GM12878 (cell line): Measurements from ENCODE around the gene C21orf58. TPM values are rescaled to one million over a fixed set of nuclear protein-coding genes. Genes with fewer than 3 reads are reported as not detected.
A peak's percentile ranks its signal among the peaks of the same experiment; 100 is the strongest.

Experiments used
- ATAC-seq: fragments of 200-7000 bp; cut with Tn5 transposase; 3 replicates; pipeline ENCODE4 v1.9.1; 2020; ENCODE audit warnings: mild to moderate bottlenecking, moderate library complexity
- BruUV-seq: library from RNA; stranded (reverse); fragments of 400-500 nt; replicated peaks from 2 replicates; lab custom pipeline; 2021; lab: Mats Ljungman, UMichigan
- CTCF ChIA-PET: fragments of 300-600 bp; sonication (Branson Sonifier 250); formaldehyde crosslinking; extraction: SDS; loops from one replicate; lab custom pipeline; 2021; ENCODE audit warnings: inconsistent platforms; lab: Yijun Ruan, JAX
- POLR2A ChIA-PET: fragments of 350-600 bp; formaldehyde crosslinking; extraction: SDS; loops from one replicate; lab custom pipeline; 2021; ENCODE audit warnings: inconsistent platforms; lab: Charles Lee
- RAD21 ChIA-PET: fragments of 300-600 bp; sonication (Branson Sonifier 250); formaldehyde crosslinking; loops from one replicate; lab custom pipeline; 2023; ENCODE audit warnings: antibody characterized with exemption; ENCODE audit not compliant: unreplicated experiment; lab: Charles Lee
- SMC1A ChIA-PET: fragments of 300-600 bp; sonication (Branson Sonifier 250); formaldehyde crosslinking; loops from one replicate; lab custom pipeline; 2023; ENCODE audit not compliant: unreplicated experiment, uncharacterized antibody; lab: Charles Lee
- DNase-seq: peaks from one replicate; pipeline ENCODE4 v3.0.0-alpha.2; 2011; ENCODE audit warnings: low read depth, low spot score
- FAIRE-seq: peaks from 3 replicates; lab custom pipeline; 2011; peaks lifted over from hg19 to GRCh38; lab: Jason Lieb, UNC
- H2AFZ ChIP-seq: 2 replicates; pipeline ENCODE4 v1.6.0; 2011; ENCODE audit warnings: low read depth, low read length, control low read depth; ENCODE audit not compliant: control insufficient read depth
- H3K27ac ChIP-seq: 2 replicates; pipeline ENCODE4 v1.5.1; 2011; ENCODE audit warnings: control low read depth; ENCODE audit not compliant: control insufficient read depth, insufficient read depth
- H3K27me3 ChIP-seq, 2 experiments: replicated peaks in 1 of 2; 2 replicates each; pipeline versions ENCODE4 v1.6.0 to v1.6.1; 2011; ENCODE audit warnings: low read length in 1 of 2; ENCODE audit not compliant: control insufficient read depth in 2 of 2, insufficient read depth in 2 of 2
- H3K36me3 ChIP-seq, 2 experiments: 2 replicates each; pipeline ENCODE4 v1.5.1; 2011; ENCODE audit warnings: low read length in 1 of 2; ENCODE audit not compliant: control insufficient read depth in 2 of 2, insufficient read depth in 2 of 2
- H3K4me1 ChIP-seq: 2 replicates; pipeline ENCODE4 v1.6.1; 2011; ENCODE audit warnings: mild to moderate bottlenecking, low read length, moderate library complexity, mixed read lengths; ENCODE audit not compliant: control insufficient read depth, insufficient read depth
- H3K4me2 ChIP-seq: 2 replicates; pipeline ENCODE4 v1.6.0; 2011; ENCODE audit warnings: control low read depth; ENCODE audit not compliant: control insufficient read depth, insufficient read depth
- H3K4me3 ChIP-seq: fragments of 200-600 bp; sonication (generic); 2 replicates; pipeline ENCODE4 v1.5.1; 2016
- H3K79me2 ChIP-seq: 2 replicates; pipeline ENCODE4 v1.6.0; 2011; ENCODE audit warnings: low read length; ENCODE audit not compliant: control insufficient read depth, insufficient read depth
- H3K9ac ChIP-seq: 2 replicates; pipeline ENCODE4 v1.8.0; 2011; ENCODE audit warnings: low read length, control low read depth, mixed read lengths; ENCODE audit not compliant: control insufficient read depth, insufficient read depth
- H3K9me3 ChIP-seq: replicated peaks from 3 replicates; pipeline ENCODE4 v1.5.1; 2011; ENCODE audit warnings: mild to moderate bottlenecking, low read length; ENCODE audit not compliant: control insufficient read depth, insufficient read depth
- H4K20me1 ChIP-seq: 2 replicates; pipeline ENCODE4 v1.6.0; 2011; ENCODE audit not compliant: control insufficient read depth, insufficient read depth
- BHLHE40 ChIP-seq, 2 experiments: fragments of 450-650 bp in 1 of 2; IDR thresholded peaks; 2 replicates each; pipeline ENCODE4 v1.6.1; 2011 to 2017; ENCODE audit warnings: low read depth in 2 of 2, borderline replicate concordance in 1 of 2, improper control_type of control experiment in 1 of 2, low read length in 1 of 2, mild to moderate bottlenecking in 1 of 2
- EGR1 ChIP-seq, 2 experiments: IDR thresholded peaks; 1 replicate in 1 of 2; 2 replicates in 1 of 2; pipeline ENCODE4 v1.6.1; 2011 to 2012; ENCODE audit warnings: low read depth in 2 of 2, low read length in 2 of 2, borderline replicate concordance in 1 of 2, mild to moderate bottlenecking in 1 of 2, moderate library complexity in 1 of 2
- ETV6 ChIP-seq, 2 experiments: fragments of 450-650 bp in 1 of 2; IDR thresholded peaks in 1 of 2; conservative IDR thresholded peaks in 1 of 2; 2 replicates each; pipeline ENCODE4 v1.6.1; 2014; ENCODE audit warnings: antibody characterized with exemption in 1 of 2, borderline replicate concordance in 1 of 2, low read depth in 1 of 2, mild to moderate bottlenecking in 1 of 2, moderate library complexity in 1 of 2
- GABPA ChIP-seq: IDR thresholded peaks from 2 replicates; pipeline ENCODE4 v1.6.1; 2014; ENCODE audit warnings: antibody characterized with exemption, low read depth, mild to moderate bottlenecking, inconsistent platforms
- HDGF ChIP-seq: fragments of 450-650 bp; IDR thresholded peaks from 2 replicates; pipeline ENCODE4 v1.6.1; 2016; ENCODE audit warnings: antibody characterized with exemption
- MLLT1 ChIP-seq: fragments of 450-650 bp; IDR thresholded peaks from 2 replicates; pipeline ENCODE4 v1.6.1; 2016; ENCODE audit warnings: mild to moderate bottlenecking
- MTA2 ChIP-seq: fragments of 450-650 bp; IDR thresholded peaks from 2 replicates; pipeline ENCODE4 v1.6.1; 2016; ENCODE audit warnings: low read depth, mild to moderate bottlenecking, moderate library complexity
- NFYA ChIP-seq: IDR thresholded peaks from 2 replicates; pipeline ENCODE4 v1.6.1; 2011; ENCODE audit warnings: low read depth, mild to moderate bottlenecking, low read length, improper control_type of control experiment, borderline replicate concordance
- POLR2AphosphoS2 ChIP-seq: IDR thresholded peaks from 2 replicates; pipeline ENCODE4 v1.6.1; 2011; ENCODE audit warnings: low read depth, mild to moderate bottlenecking, low read length, improper control_type of control experiment, moderate library complexity
- RELB ChIP-seq: fragments of 450-650 bp; IDR thresholded peaks from 2 replicates; pipeline ENCODE4 v1.6.1; 2017; ENCODE audit warnings: low read depth, mild to moderate bottlenecking, moderate library complexity
- REST ChIP-seq: IDR thresholded peaks from 2 replicates; pipeline ENCODE4 v1.6.1; 2012; ENCODE audit warnings: mild to moderate bottlenecking, low read depth, low read length
- SMARCA5 ChIP-seq: fragments of 450-650 bp; IDR thresholded peaks from 2 replicates; pipeline ENCODE4 v1.6.1; 2017; ENCODE audit warnings: mild to moderate bottlenecking
- USF2 ChIP-seq: IDR thresholded peaks from 2 replicates; pipeline ENCODE4 v1.6.1; 2011; ENCODE audit warnings: low read depth, low read length, improper control_type of control experiment, borderline replicate concordance
- WGBS: methylation state at CpG from one replicate; pipeline ENCODE4 v1.1.6; 2016; ENCODE audit warnings: low lambda C conversion rate; ENCODE audit not compliant: insufficient replicate concordance, insufficient coverage; ENCODE audit errors: missing lambda C conversion rate; 5-methylcytosine and 5-hydroxymethylcytosine counted together
- in situ Hi-C: fragments of 300-500 bp; cut with MboI; formaldehyde crosslinking; loops from 9 replicates; pipeline ENCODE4 v1.14.3; 2018; ENCODE audit warnings: mixed read lengths
- intact Hi-C: fragments of 100-400 bp; cut with micrococcal nuclease; formaldehyde crosslinking; loops from one replicate; pipeline ENCODE4 v1.14.2; 2022; ENCODE audit not compliant: unreplicated experiment
- polyA plus RNA-seq, 11 experiments: library from polyadenylated mRNA; depleted of rRNA in 4 of 11; unstranded in 6 of 11; stranded (reverse) in 5 of 11; fragments of >200 nt; fragmentation: Nextera tagmentation in 4 of 11; fragmentation: Illumina TruSeq in 1 of 11; extraction: Ambion mirVana in 4 of 11; extraction: Trizol in 1 of 11; gene quantifications; 1 replicate in 1 of 11; 2 replicates in 10 of 11; pipeline versions ENCODE4 v1.2.1 to v1.2.3, GENCODE V29; 2011 to 2016; ENCODE audit warnings: inconsistent platforms in 2 of 11, missing spikeins in 2 of 11, low read depth in 1 of 11
- total RNA-seq, 4 experiments: library from RNA; depleted of rRNA in 3 of 4; stranded (reverse); fragments of >200 nt in 3 of 4; fragmentation: Illumina TruSeq in 1 of 4; extraction: Trizol in 1 of 4; gene quantifications; 2 replicates each; pipeline versions ENCODE4 v1.2.1 to v1.2.3, GENCODE V29; 2013 to 2021

The C21orf58 gene
- total and polyA plus RNA-seq, 10 of the 15 experiments (the other 5 are each of a cell fraction or from before 2014, with no cell fraction given), result 1.1 to 22.3 (median 11.8) TPM

GRCh38 chr21:46254208-46254975 lies 69.3 kb downstream of the C21orf58 start:
- intact Hi-C loops (loop anchor here (2.0 to 5.0 kb wide), 2 partner anchors 30 to 68 kb away; partner anchors contain the start of genes C21orf58, MCM3AP and PCNT), in situ Hi-C loops (no loop called here)
- no peaks in the 10 kb centered on the region for H3K79me2 ChIP-seq
- ChIA-PET SMC1A (interaction anchor here (0.6 to 1.9 kb wide), 7 partner anchors 8 to 71 kb away, joined by 3 to 15 read pairs (median 3); no protein-coding TSS in a partner anchor), RAD21 (interaction anchor here (0.9 to 3.5 kb wide), 7 partner anchors 20 to 111 kb away, joined by 3 to 19 read pairs (median 8); partner anchors contain the start of genes LSS, MCM3AP and YBEY), CTCF (interaction anchor here (0.9 to 6.3 kb wide), 8 partner anchors 24 to 148 kb away, joined by 3 to 59 read pairs (median 6); partner anchors contain the start of genes LSS, MCM3AP and YBEY), POLR2A (interaction anchor here (0.9 to 1.7 kb wide), 5 partner anchors 13 to 247 kb away, joined by 3 to 9 read pairs (median 4); no protein-coding TSS in a partner anchor)
- H2AFZ ChIP-seq, result no peak overlapping the region
- H3K27ac ChIP-seq, result peak overlapping the region; percentile 55
- H3K4me1 ChIP-seq, result peaks cover 15% of the 10 kb centered on the region
- H3K4me2 ChIP-seq, result no peak overlapping the region
- no peaks in the 10 kb centered on the region for H3K27me3 ChIP-seq
- H3K9ac ChIP-seq, result no peak overlapping the region
- FAIRE-seq (no peak), ATAC-seq (peak; percentile 85), DNase-seq (peak; percentile 48)
- BruUV-seq, result no TSS peak
- peaks cover 38 to 53% of the 10 kb centered on the region in 2 experiments for H3K36me3 ChIP-seq
- WGBS, result 60% methylated on average over 12 of the region's 12 CpGs
- H3K9me3 ChIP-seq, result no peaks in the 10 kb centered on the region; the same call in 2 of the 3 replicates
- no peaks in the 10 kb centered on the region for H4K20me1 ChIP-seq
- no peak overlapping the region for H3K4me3 ChIP-seq
- no peak for TF ChIP-seq ETV6 (conservative IDR thresholded peaks at IDR 0.05 in 1 of 2, IDR thresholded peaks at IDR 0.05 in 1 of 2; ENCODE audit: borderline replicate concordance in 1 of 2, low read depth in 1 of 2)
- no peak; a peak in 1 of 4 replicates for TF ChIP-seq BHLHE40 (IDR thresholded peaks at IDR 0.05; ENCODE audit: borderline replicate concordance in 1 of 2, low read depth in 2 of 2, low read length in 1 of 2)
- no peak for TF ChIP-seq NFYA
- no peak for TF ChIP-seq SMARCA5
- TF ChIP-seq MLLT1, result no peak
- no peak for TF ChIP-seq RELB
- TF ChIP-seq EGR1 (IDR thresholded peaks at IDR 0.05; ENCODE audit: borderline replicate concordance in 1 of 2, low read depth in 2 of 2, low read length in 2 of 2), result no peak
- TF ChIP-seq POLR2AphosphoS2, result 0 out of 2 replicates have a peak, but pooled peaks have one; percentile 8
- TF ChIP-seq GABPA, result no peak
- TF ChIP-seq USF2, result no peak
- TF ChIP-seq HDGF, result peak; percentile 33; the same call in 1 of the 2 replicates
- TF ChIP-seq MTA2, result no peak
- no peak for TF ChIP-seq REST
